HG03571 (cell line): ENCODE measurements around the gene NUP62.
"Not testable (repeated sequence)": the region's sequence is repeated elsewhere in the genome, so short reads cannot be mapped to it uniquely, and the experiment has no call there.

Experiments
- ATAC-seq: cut with Tn5 transposase; IDR thresholded peaks from one replicate; pipeline ENCODE4 v1.9.1; 2021; ENCODE audit not compliant: unreplicated experiment

The NUP62 gene, protein sequence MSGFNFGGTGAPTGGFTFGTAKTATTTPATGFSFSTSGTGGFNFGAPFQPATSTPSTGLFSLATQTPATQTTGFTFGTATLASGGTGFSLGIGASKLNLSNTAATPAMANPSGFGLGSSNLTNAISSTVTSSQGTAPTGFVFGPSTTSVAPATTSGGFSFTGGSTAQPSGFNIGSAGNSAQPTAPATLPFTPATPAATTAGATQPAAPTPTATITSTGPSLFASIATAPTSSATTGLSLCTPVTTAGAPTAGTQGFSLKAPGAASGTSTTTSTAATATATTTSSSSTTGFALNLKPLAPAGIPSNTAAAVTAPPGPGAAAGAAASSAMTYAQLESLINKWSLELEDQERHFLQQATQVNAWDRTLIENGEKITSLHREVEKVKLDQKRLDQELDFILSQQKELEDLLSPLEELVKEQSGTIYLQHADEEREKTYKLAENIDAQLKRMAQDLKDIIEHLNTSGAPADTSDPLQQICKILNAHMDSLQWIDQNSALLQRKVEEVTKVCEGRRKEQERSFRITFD

DNA sequence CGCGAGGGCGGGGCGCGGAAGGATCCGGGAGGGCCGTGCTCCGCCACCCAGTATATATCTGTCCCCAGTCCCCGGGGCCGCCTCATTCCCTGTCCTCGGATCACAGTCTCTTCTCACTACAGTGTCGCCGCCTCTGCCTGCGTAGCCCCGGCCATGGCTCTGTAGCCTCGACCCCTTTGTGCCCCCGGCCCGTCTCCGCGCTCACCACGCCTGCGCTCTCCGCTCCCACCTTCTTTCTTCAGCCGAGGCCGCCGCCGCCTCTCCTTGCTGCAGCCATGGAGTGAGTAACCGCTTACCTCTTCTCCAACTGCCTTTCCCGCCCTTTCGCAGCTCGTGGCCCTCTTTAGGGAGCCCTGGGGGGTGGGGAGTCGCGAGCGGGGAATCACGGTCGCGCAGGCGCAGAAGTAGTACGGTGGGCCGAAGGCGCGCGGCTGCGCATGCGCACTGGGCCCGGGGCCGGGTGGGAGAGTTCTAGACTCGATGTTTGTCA, at the start of gene NUP62, which contains the start of gene ATF5:
TSS of gene NUP62 (minus strand) at position 384 of the 490 bp plus-strand sequence. CDS start 19,697 bp downstream, outside the sequence.
TSS of gene ATF5 (plus strand) at position 85 of the 490 bp plus-strand sequence. CDS start 1,646 bp downstream, outside the sequence.
- peak; percentile 42 for ATAC-seq

DNA sequence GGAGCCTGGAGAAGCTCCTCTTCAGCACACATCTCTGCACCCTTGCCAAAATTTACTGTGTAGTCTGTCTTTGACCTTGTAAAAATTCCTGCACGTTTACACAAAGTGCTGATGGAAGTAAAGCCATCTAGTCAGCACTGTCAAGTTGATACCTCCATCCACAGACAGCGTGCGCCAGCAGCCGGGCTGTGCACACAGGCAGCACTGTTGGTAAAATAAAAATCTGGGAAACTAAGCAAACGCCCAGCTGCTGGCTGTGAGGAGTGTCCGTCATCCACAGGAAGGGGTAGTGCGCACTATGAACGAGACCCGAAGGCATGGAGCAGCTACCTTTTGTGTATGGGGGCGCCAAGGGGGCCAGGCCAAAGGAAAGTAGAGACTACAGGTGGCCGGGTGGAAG, 49.0 kb upstream of the NUP62 start:
- ATAC-seq = no peak

DNA sequence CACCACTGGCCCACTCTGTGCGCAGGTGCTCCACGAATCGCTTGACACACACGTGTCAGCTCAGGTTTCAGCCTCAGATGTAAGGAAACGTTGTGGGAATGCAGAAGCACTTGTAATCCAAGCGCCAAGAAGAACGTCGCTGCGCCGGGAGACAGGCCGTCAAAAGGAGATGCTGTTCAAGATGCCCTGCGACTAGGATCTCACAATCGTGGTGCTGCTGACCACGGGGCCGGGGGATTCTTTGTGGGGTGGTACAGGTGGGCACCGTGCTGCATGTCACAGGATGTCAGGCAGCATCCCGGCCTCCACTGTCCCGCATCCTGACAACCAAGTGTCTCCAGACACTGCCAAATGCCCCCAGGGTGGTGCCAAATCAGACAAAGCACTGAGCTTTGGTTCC, 48.6 kb upstream of the NUP62 start:
- ATAC-seq = no peak

DNA sequence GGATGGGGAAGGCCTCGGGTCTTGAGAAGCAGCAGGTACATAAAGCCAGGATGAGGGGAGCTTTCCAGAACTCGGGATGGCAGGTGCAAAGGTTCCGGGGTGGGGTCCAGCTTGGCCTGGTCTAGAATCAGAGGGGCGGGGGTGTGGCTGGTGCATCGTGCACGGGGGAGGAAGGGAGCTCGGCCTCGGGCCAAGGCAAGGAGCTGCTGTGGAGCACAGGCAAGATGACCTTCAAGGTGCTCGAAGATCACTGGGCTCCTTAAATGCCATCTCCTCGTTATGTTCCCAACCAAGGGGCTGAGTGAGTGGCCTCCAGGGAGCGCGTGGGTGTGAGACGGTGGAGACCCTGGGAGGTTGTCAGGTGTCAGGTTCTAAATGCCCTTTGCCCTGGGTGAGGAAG, 47.8 kb upstream of the NUP62 start:
- ATAC-seq = no peak

DNA sequence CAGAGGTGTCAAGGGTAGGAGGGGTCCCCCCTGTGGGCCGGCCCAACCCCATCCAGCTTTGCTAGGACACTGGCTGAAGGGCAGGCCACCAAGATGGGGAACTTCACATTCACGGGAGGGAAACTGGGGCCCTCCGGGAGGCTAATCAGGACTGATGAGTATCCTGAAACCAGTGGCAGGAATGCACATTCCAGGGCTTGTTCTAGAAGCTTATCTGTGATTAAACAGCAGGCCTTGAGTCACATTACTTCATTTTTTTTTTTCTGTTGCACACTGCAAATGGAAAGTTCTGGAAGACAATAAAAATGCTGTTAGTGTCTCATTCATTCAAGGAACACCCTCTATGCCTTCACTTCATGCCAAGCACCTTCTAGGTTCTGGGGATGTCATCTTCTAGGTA, 47.2 kb upstream of the NUP62 start:
- ATAC-seq = no peak

DNA sequence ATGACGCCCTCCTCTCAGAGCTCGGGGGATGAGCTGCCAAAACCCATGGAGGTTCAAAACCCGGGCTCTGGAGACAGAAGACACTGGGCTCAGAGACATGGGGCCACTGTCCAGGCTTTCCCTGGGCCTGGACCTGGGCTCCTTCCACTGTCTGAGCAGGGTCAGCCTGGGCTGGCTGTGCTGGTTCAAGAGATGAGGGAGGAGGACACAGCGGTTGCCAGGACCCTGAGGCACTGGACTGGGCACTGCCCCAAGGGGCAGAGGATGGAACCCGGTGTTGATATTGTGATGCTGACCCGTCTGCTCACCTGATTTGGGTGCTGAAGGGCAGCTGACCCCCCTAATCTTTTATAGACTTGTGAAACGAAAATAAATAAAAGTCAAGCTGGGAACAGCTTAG, 45.7 kb upstream of the NUP62 start:
- ATAC-seq = no peak

DNA sequence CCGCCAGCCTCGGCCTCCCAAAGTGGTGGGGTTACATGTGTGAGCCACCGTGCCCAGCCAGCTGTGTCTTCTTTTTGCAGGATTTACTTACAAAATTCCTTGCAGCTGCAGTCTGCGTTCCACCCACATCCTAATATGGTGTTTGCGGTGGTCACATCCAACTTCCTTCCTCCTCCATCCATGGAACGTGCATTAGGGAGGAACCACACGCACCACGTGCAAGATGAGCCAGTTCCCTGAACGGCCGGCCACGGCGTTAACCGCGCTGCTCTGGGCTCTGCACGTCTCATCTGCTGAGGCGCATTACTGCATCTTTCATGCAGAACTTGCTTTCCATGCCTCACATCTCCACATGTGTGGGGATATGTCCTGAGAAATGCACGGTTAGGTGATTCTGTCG, 44.7 kb upstream of the NUP62 start:
- ATAC-seq = no peak

DNA sequence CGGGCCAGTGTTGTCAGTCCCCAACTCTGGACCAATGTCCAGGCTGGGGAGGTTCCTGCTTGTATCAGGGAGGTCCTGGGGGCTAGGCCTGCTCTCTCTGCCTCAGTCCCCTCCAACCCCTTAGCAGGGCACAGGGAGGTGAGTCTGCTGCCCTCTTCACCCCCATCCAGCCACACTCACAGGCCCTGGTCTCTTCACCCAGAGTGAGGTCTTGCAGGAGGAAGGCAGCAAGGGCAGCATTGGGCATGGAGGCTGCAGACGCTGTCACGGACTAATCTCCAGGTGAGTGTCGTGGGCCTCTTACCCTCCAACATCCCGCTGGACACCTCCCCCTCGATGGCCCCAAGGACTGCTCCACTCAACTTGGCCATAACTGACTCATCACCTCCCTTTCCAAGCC, 43.5 kb upstream of the NUP62 start:
- ATAC-seq = no peak

DNA sequence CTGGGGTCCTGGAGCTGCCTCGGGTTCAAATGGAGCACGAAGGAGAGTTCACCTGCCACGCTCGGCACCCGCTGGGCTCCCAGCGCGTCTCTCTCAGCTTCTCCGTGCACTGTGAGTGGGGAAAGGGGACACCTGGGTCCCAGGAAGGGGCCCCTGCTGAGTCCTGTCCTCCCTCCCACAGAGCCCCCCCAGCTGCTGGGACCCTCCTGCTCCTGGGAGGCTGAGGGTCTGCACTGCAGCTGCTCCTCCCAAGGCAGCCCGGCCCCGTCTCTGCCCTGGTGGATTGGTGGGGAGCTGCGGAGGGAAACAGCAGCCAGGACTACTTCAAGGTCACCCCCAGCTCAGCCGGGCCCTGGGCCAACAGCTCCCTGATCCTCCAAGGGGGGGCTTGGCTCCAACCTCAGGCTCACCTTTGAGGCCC, 42.7 kb upstream of the NUP62 start:
- no peak for ATAC-seq

DNA sequence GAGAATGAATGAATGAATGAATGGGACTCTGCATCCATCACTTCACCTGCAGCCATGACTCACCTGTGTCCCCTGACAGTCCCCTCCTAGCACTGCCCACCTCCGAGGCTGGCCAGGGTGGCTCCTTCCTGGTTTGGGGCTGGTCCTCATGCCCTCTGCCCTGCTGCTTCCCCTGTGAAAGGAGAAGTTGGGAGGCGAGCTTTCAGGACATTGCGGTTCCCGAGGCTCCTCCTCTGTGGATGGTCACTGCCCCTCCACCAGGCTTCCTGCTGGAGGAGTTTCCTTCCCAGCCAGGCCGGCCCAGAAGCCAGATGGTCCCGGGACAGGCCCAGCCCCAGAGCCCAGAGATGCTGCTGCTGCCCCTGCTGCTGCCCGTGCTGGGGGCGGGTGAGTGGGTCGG, 40.1 kb upstream of the NUP62 start:
- ATAC-seq = not testable (repeated sequence)

DNA sequence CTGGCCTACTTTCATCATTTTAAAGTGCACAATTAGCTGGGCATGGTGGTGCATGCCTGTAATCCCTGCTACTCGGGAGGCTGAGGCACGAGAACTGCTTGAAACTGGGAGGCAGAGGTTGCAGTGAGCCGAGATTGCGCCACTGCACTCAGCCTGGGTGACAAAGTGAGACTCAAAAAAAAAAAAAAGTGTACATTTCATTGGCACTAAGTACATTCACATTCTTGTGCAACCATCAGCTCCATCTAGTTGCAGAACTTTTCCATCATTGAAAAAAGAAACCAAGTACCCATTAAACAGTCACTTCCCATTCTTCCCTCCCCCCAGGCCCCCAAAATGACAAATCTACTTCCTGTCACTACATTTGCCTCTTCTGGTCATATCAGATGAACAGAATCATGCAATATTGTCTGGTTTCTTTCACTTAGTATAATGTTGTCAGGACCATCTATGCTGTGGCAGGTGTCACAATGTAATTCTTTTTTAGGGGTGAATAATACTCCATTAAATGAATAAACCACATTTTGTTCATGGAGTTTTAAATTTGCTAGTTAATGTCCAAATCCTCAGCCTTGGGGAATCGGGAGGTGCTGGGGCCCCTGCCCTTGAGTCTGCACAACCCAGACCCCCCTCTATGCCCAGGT, 39.1 kb upstream of the NUP62 start:
- ATAC-seq = no peak

DNA sequence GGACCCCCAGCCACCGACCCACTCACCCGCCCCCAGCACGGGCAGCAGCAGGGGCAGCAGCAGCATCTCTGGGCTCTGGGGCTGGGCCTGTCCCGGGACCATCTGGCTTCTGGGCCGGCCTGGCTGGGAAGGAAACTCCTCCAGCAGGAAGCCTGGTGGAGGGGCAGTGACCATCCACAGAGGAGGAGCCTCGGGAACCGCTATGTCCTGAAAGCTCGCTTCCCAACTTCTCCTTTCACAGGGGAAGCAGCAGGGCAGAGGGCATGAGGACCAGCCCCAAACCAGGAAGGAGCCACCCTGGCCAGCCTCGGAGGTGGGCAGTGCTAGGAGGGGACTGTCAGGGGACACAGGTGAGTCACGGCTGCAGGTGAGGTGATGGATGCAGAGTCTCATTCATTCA, 31.7 kb upstream of the NUP62 start, which contains the start of gene SIGLEC11:
TSS of gene SIGLEC11 (minus strand) at position 193 of the 400 bp plus-strand sequence. CDS start at position 102, 91 bp downstream.
- not testable (repeated sequence) for ATAC-seq

DNA sequence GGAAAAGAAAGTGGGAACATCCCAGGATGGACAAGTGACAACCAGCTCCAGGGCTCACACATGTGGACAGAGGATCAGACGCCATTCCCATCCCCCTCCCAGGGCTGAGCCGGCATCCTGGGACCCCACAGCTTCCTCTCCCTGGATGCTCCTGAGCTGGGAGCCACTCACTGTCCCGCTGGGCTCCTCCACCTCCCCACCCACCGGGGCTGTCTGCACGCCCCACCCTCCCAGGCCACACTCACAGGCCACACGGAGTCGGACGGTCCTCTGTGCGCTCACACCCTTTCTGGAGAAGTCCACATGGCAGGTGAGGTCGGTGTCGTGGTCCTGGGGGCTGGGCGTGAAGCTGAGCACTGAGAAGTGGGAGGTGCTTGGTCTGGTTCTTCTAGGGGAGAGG, 30.6 kb upstream of the NUP62 start:
- ATAC-seq = not testable (repeated sequence)

DNA sequence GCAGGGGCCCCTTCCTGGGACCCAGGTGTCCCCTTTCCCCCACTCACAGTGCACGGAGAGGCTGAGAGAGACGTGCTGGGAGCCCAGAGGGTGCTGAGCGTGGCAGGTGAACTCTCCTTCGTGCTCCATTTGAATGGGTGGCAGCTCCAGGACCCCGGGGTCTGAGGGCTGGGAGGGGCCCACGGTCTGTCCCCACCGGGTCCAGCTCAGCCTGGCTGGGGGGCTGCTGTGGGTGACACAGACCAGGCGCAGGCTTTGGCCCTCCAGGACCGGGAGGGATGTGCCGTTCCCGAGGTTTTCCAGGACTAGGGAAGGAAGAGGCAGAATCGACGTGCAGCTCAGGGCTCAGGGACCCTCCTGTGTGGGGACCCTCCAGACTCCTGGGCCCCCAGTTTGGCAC, 29.3 kb upstream of the NUP62 start:
- not testable (repeated sequence) for ATAC-seq

DNA sequence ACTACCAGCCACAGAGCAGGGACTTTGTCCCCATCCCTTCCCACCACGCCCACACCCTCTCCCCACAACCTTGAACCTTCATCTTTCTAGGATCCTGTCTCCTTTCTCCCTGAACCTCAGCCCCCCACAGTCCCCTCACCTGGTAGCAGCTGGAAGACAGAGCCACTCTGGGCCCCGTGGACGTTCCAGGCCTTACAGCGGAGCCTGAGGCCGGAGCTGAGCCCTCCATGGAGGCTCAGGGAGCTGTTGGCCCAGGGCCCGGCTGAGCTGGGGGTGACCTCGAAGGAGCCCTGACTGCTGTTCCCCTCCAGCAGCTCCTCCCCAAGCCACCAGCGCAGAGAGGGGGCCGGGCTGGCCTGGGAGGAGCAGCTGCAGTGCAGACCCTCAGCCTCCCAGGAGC, 28.8 kb upstream of the NUP62 start:
- not testable (repeated sequence) for ATAC-seq

DNA sequence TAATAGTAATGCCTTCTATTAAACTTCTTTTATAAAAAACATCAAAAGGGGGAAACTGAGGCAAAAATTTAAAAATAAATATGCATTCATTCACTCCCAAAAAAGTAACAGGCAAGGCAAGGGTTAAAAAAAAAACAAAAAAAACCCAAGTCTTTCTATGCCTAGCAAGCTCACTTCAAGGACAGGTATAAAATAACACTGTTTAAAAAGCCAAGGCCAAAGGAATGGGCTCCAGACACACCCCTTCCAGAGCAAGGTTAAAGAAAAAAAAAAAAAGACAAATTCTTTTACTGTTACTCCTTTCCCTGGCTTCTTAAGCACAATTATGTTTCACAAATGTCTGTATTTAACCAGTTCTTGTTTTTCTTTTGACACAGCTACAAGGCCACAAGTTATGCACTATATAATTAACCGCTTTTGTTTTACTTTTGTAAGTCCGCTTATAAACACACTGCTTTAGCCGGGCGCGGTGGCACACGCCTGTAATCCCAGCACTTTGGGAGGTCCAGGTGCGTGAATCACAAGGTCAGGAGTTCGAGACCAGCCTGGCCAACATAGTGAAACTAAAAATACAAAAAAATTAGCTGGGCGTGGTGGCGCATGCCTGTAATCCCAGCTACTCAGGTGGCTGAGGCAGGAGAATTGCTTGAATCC, 28.1 kb upstream of the NUP62 start:
- no peak for ATAC-seq

DNA sequence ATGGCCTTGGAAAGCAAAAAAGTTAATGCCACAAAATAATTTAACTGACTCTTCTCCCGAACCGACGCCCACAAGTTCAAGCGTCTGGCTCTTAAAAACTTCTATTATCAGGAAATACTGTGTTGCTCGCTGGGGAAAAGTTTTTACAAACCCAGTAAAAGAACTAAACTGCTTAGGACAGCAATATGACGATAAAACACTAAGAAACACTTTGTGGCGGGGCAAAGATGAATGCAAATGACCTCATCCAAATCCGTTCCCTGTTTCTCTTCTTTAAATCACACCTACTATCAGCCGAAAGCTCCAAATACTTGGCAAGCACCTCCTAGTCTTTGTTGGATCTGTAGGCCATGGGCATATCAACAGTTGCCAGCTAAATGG, 26.8 kb upstream of the NUP62 start:
- ATAC-seq = no peak

DNA sequence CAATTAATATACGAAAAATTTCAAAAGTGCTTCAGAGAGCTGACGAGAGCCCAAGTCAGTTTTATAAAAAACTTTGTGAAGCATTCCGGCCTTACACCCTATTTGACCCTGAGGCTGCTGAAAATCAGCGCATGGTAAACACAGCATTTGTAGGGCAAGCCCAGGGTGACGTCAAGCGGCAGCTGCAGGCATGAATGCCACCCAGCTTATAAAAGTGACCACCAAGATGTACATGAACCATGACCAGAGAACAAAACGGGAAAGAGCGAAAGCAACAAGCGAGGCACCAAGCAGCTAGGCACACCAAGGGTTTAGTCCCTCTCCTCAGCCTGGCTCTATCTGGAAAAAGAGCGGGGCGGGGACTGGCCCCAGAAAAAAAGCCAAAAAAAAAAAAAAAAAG, 25.6 kb upstream of the NUP62 start:
- ATAC-seq = no peak

DNA sequence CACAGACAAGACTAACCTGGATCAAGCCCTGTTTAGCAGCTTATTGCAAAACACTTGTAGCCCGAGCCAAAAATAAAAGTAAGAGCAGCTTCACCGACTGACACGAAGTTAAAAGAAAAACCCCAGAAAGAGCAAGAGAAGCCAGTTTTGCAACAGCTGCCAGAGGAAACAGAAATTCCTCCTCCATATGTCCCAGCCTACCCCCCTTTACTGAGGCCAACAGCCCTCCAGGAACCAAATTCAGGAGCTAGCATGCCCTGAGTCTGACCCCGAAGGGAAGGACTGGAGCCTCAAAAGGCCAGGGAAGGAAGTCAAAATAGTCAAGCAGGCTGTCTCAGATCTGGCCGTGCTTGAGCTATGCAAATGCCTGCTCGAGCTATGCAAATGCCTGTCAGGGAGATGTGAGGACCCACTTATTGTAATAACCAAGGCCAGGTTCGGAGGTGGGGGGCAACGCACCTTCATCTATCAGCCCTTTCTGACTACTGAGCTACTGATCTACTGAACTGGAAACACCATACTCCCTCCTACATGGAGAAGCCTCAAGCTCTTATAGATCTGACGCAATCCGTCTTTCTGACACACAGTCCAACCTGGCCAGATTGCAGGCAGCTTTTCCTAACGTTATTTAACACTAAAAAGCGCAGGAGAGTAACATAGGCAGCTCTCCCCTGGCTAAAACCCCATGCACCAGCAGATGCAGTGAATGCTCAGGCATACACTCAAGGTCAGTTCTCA, 25.0 kb upstream of the NUP62 start:
- ATAC-seq = no peak

DNA sequence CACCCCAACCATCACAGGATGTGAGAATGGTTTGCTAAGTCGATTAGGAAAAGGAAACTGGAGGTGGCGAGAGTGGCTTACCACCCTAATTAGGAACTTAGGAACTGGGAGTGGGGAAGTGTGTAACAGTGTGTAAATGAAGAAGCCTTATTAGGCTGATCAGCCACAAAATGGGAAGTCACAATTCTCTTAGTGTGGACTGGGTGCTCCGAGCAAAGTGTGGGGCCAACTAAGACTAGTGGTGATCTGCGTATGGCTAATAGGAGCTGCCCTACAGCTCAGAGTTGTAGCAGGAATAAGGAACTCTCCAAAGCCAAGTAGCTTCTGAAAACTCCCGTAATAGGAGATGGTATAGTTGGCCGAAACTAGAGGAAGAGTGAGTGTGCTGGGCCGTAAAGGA, 24.1 kb upstream of the NUP62 start:
- no peak for ATAC-seq

DNA sequence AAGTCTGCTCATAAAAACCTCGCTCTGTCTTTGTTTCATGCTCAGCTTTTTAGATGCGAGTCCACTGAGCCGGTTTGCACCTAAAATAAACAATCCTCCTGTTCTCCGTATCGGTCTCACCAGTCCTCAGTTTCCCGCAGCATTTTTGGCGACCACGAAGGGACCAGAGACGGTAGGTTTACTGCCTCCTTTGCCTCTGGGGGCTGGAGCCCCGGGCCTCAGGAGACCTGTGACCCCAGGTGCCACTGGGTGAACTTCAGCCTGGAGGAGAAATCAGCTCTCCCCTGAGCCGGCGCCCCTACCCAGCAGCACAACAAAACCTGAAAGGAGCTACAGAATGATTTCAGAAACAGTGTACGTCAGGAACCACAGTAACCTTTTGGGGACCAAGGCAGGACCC, 23.6 kb upstream of the NUP62 start:
- ATAC-seq = no peak
